BE2C (cell line): ENCODE measurements around the gene BUB1.

ENCODE experiments used
- DNase-seq: peaks from one replicate; pipeline ENCODE4 v3.0.0-alpha.2; 2020
- H3K27me3 ChIP-seq: fragments of 250-450 bp; sonication (Bioruptor Pico); 2 replicates; pipeline ENCODE4 v1.5.1; 2020; ENCODE audit warnings: mild to moderate bottlenecking
- H3K36me3 ChIP-seq: fragments of 250-450 bp; sonication (Bioruptor Pico); 2 replicates; pipeline ENCODE4 v1.5.1; 2020; ENCODE audit warnings: mild to moderate bottlenecking
- H3K4me1 ChIP-seq: fragments of 250-450 bp; sonication (Bioruptor Pico); 2 replicates; pipeline ENCODE4 v1.5.1; 2020
- H3K4me3 ChIP-seq: 2 replicates; pipeline ENCODE4 v1.5.1; 2011; ENCODE audit warnings: low read depth, low read length
- H3K9me3 ChIP-seq: fragments of 250-450 bp; sonication (Bioruptor Pico); 2 replicates; pipeline ENCODE4 v1.5.1; 2020
- TF ChIP-seq, protein P1 (sequence below): IDR thresholded peaks from 2 replicates; pipeline ENCODE4 v1.5.1; 2012; ENCODE audit warnings: mild to moderate bottlenecking, low read depth, low read length

BUB1 gene

DNA sequence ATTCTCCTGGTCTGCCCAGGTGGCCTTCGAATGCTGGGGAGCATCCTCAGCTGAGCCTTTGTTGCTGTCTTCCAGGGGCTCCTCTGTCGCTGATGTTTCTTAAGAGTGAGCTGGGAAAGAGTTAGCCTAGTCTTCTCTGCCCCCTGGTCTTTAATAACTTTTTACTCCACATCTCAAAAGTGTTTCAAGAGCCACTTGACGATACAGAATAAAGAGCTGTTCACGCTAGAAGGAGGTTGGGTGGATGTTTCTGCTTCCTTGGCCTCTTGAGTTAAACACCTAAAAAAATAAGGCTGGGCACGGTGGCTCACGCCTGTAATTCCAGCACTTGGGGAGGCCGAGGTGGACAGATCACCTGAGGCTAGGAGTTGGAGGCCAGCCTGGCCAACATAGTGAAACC, 2.8 kb upstream of the BUB1 start:
- no peaks in the 10 kb centered on the region for H3K36me3 ChIP-seq
- H3K4me1 ChIP-seq, result no peaks in the 10 kb centered on the region
- H3K27me3 ChIP-seq, result no peaks in the 10 kb centered on the region
- no peak overlapping the region for H3K4me3 ChIP-seq
- TF ChIP-seq, protein P1, sequence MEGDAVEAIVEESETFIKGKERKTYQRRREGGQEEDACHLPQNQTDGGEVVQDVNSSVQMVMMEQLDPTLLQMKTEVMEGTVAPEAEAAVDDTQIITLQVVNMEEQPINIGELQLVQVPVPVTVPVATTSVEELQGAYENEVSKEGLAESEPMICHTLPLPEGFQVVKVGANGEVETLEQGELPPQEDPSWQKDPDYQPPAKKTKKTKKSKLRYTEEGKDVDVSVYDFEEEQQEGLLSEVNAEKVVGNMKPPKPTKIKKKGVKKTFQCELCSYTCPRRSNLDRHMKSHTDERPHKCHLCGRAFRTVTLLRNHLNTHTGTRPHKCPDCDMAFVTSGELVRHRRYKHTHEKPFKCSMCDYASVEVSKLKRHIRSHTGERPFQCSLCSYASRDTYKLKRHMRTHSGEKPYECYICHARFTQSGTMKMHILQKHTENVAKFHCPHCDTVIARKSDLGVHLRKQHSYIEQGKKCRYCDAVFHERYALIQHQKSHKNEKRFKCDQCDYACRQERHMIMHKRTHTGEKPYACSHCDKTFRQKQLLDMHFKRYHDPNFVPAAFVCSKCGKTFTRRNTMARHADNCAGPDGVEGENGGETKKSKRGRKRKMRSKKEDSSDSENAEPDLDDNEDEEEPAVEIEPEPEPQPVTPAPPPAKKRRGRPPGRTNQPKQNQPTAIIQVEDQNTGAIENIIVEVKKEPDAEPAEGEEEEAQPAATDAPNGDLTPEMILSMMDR, result no peak
- no peaks in the 10 kb centered on the region for H3K9me3 ChIP-seq
- no peak for DNase-seq

GRCh38 chr2:110679865-110680264, 2.0 kb upstream of the BUB1 start:
- Histone ChIP-seq H3K4me3 (no peak overlapping the region), H3K4me1 (no peaks in the 10 kb centered on the region), H3K9me3 (no peaks in the 10 kb centered on the region), H3K36me3 (no peaks in the 10 kb centered on the region), H3K27me3 (no peaks in the 10 kb centered on the region)
- TF ChIP-seq, protein P1, result no peak
- no peak for DNase-seq

GRCh38 chr2:110679337-110679707, 1.5 kb upstream of the BUB1 start:
- Histone ChIP-seq H3K9me3 (no peaks in the 10 kb centered on the region), H3K27me3 (no peaks in the 10 kb centered on the region), H3K36me3 (no peaks in the 10 kb centered on the region), H3K4me3 (no peak overlapping the region), H3K4me1 (no peaks in the 10 kb centered on the region)
- no peak for DNase-seq
- TF ChIP-seq, protein P1, result no peak

GRCh38 chr2:110678457-110679336, 834 bp upstream of the BUB1 start:
- no peaks in the 10 kb centered on the region for H3K4me1 ChIP-seq
- DNase-seq, result no peak

GRCh38 chr2:110677080-110677479, 783 bp downstream of the BUB1 start:
- Histone ChIP-seq H3K36me3 (no peaks in the 10 kb centered on the region), H3K4me1 (no peaks in the 10 kb centered on the region), H3K27me3 (no peaks in the 10 kb centered on the region), H3K9me3 (no peaks in the 10 kb centered on the region), H3K4me3 (peak overlapping the region; percentile 83)
- no peak for DNase-seq
- TF ChIP-seq, protein P1, result no peak

More at GRCh38 chr2:110678457-110679336, 834 bp upstream of the BUB1 start:
- Histone ChIP-seq H3K27me3 (no peaks in the 10 kb centered on the region), H3K4me3 (peak overlapping the region; percentile 83), H3K36me3 (no peaks in the 10 kb centered on the region), H3K9me3 (no peaks in the 10 kb centered on the region)
- TF ChIP-seq, protein P1, result no peak

DNA sequence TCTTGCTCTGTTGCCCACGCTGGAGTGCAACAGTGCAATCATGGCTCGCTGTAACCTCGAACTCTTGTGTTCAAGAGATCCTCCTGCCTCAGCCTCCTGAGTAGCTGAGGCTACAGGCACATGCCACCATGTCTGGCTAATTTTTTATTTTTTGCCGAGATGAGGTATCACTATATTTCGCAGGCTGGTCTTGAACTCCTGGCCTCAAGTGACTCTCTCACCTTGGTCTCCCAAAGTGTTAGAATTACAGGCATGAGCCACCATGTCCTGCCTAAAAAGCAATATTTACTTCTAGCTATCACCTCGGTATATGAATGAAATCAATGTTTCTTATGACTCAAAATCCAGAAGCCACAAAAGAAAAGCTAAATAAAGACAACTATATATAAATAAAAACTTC, 2.2 kb downstream of the BUB1 start:
- DNase-seq, result no peak
- TF ChIP-seq, protein P1, result no peak
- H3K27me3 ChIP-seq, result no peaks in the 10 kb centered on the region
- H3K9me3 ChIP-seq, result no peaks in the 10 kb centered on the region
- H3K4me3 ChIP-seq, result no peak overlapping the region
- no peaks in the 10 kb centered on the region for H3K36me3 ChIP-seq
- no peaks in the 10 kb centered on the region for H3K4me1 ChIP-seq
